Neural cell (in vitro differentiated cells): ENCODE results near the gene LMBRD2. TPM values are rescaled to one million over a fixed set of nuclear protein-coding genes. Genes with fewer than 3 reads are reported as not detected.

Experiments
- H2AFZ ChIP-seq: fragments of 200-600, 300-800 bp; sonication (generic), shearing (Covaris generic); 2 replicates; pipeline ENCODE4 v1.6.0; 2014; ENCODE audit warnings: low read depth, mild to moderate bottlenecking, antibody characterized with exemption, low read length, moderate library complexity
- H3F3A ChIP-seq: fragments of 200-600 bp; shearing (Covaris generic); 2 replicates; pipeline ENCODE4 v1.6.1; 2016; ENCODE audit warnings: mild to moderate bottlenecking, moderate library complexity, mixed read lengths, antibody characterized with exemption, low read length; ENCODE audit not compliant: insufficient read depth, poor library complexity, severe bottlenecking
- H3K27ac ChIP-seq: fragments of 200-600, 300-800 bp; sonication (generic), shearing (Covaris generic); 2 replicates; pipeline ENCODE4 v1.5.1; 2014; ENCODE audit warnings: mild to moderate bottlenecking, low read length, moderate library complexity
- H3K27me3 ChIP-seq: fragments of 300-800, 200-600 bp; sonication (generic), shearing (Covaris generic); 2 replicates; pipeline ENCODE4 v1.6.0; 2014; ENCODE audit warnings: mild to moderate bottlenecking, low read depth, low read length, moderate library complexity; ENCODE audit not compliant: insufficient read depth
- H3K36me3 ChIP-seq: fragments of 300-800, 200-600 bp; sonication (generic), shearing (Covaris generic); 2 replicates; pipeline ENCODE4 v1.5.1; 2014; ENCODE audit warnings: mild to moderate bottlenecking, antibody characterized with exemption, low read length, moderate library complexity; ENCODE audit not compliant: insufficient read depth
- H3K4me2 ChIP-seq: fragments of 300-800, 200-600 bp; sonication (generic), shearing (Covaris generic); 2 replicates; pipeline ENCODE4 v1.6.0; 2014; ENCODE audit warnings: mild to moderate bottlenecking, low read length
- H3K4me3 ChIP-seq: fragments of 300-800, 200-600 bp; sonication (generic), shearing (Covaris generic); 2 replicates; pipeline ENCODE4 v1.5.1; 2014; ENCODE audit warnings: mild to moderate bottlenecking, low read length, moderate library complexity
- H3K79me2 ChIP-seq: fragments of 200-600 bp; shearing (Covaris generic); replicated peaks from 2 replicates; pipeline ENCODE4 v1.6.0; 2014; ENCODE audit warnings: mild to moderate bottlenecking, low read length, moderate library complexity; ENCODE audit not compliant: insufficient read depth
- H3K9ac ChIP-seq: fragments of 300-800, 200-600 bp; sonication (generic), shearing (Covaris generic); 2 replicates; pipeline ENCODE4 v1.6.1; 2016; ENCODE audit warnings: mild to moderate bottlenecking, low read length, mixed read lengths
- H3K9me2 ChIP-seq: fragments of 200-600 bp; shearing (Covaris generic); 2 replicates; pipeline ENCODE4 v1.6.1; 2016; ENCODE audit warnings: mild to moderate bottlenecking, low read length, mixed read lengths; ENCODE audit not compliant: insufficient read depth
- H3K9me3 ChIP-seq: fragments of 200-600, 300-800 bp; sonication (generic), shearing (Covaris generic); 2 replicates; pipeline ENCODE4 v1.6.1; 2016; ENCODE audit warnings: mild to moderate bottlenecking, mixed run types, low read length, moderate library complexity, mixed read lengths
- H4K20me1 ChIP-seq: fragments of 200-600 bp; shearing (Covaris generic); 2 replicates; pipeline ENCODE4 v1.6.1; 2016; ENCODE audit warnings: mild to moderate bottlenecking, mixed run types; ENCODE audit not compliant: insufficient read depth
- CTCF ChIP-seq: fragments of 450-650 bp; IDR thresholded peaks from 2 replicates; pipeline ENCODE4 v1.5.1; 2014; ENCODE audit warnings: antibody characterized with exemption, mild to moderate bottlenecking, moderate library complexity; ENCODE audit not compliant: poor library complexity, severe bottlenecking
- EP300 ChIP-seq: fragments of 450-650 bp; conservative IDR thresholded peaks from 2 replicates; pipeline ENCODE4 v1.6.1; 2014; ENCODE audit warnings: antibody characterized with exemption, mild to moderate bottlenecking, moderate library complexity; ENCODE audit not compliant: poor library complexity, severe bottlenecking
- EZH2 ChIP-seq: fragments of 200-600, 300-800 bp; shearing (Covaris generic), sonication (generic); IDR thresholded peaks from 2 replicates; pipeline ENCODE4 v1.6.1; 2014; ENCODE audit warnings: antibody characterized with exemption, low read length, borderline replicate concordance, mild to moderate bottlenecking; ENCODE audit not compliant: insufficient read depth, poor library complexity, severe bottlenecking
- MXI1 ChIP-seq: fragments of 450-650 bp; conservative IDR thresholded peaks from 2 replicates; pipeline ENCODE4 v1.6.1; 2014; ENCODE audit warnings: antibody characterized with exemption, mild to moderate bottlenecking; ENCODE audit not compliant: poor library complexity, severe bottlenecking
- POLR2AphosphoS5 ChIP-seq: IDR thresholded peaks from 2 replicates; pipeline ENCODE4 v1.6.1; 2012
- RAD21 ChIP-seq: fragments of 450-650 bp; conservative IDR thresholded peaks from 2 replicates; pipeline ENCODE4 v1.6.1; 2014; ENCODE audit warnings: antibody characterized with exemption, mild to moderate bottlenecking, moderate library complexity
- REST ChIP-seq: IDR thresholded peaks from 2 replicates; pipeline ENCODE4 v1.6.1; 2012; ENCODE audit warnings: borderline replicate concordance
- SMC3 ChIP-seq: fragments of 450-650 bp; conservative IDR thresholded peaks from 2 replicates; pipeline ENCODE4 v1.6.1; 2014; ENCODE audit warnings: antibody characterized with exemption, mild to moderate bottlenecking, moderate library complexity; ENCODE audit not compliant: poor library complexity
- TAF1 ChIP-seq: IDR thresholded peaks from 2 replicates; pipeline ENCODE4 v1.6.1; 2012; ENCODE audit warnings: low read depth
- polyA plus RNA-seq: library from polyadenylated mRNA; depleted of rRNA; stranded (reverse); fragments of >200 nt; gene quantifications from 2 replicates; pipeline ENCODE4 v1.2.3, GENCODE V29; 2014

Gene LMBRD2
- polyA plus RNA-seq, 1 donor from 2014 or later, result 25.7 TPM

GRCh38 chr5:36180556-36181350, 29.1 kb upstream of the LMBRD2 start:
- TF ChIP-seq RAD21 (no peak), TAF1 (no peak), REST (no peak), EZH2 (no peak), POLR2AphosphoS5 (no peak), CTCF (no peak), SMC3 (no peak), EP300 (no peak), MXI1 (no peak)
- H3F3A ChIP-seq, result no peaks in the 10 kb centered on the region
- H2AFZ ChIP-seq, result no peak overlapping the region
- H3K36me3 ChIP-seq, result peaks cover 14% of the 10 kb centered on the region
- H3K79me2 ChIP-seq, result no peaks in the 10 kb centered on the region
- no peaks in the 10 kb centered on the region for H3K9me3 ChIP-seq
- H3K27ac ChIP-seq, result no peak overlapping the region
- no peaks in the 10 kb centered on the region for H3K9me2 ChIP-seq
- H4K20me1 ChIP-seq, result no peaks in the 10 kb centered on the region
- H3K4me2 ChIP-seq, result no peak overlapping the region
- no peaks in the 10 kb centered on the region for H3K27me3 ChIP-seq
- no peak overlapping the region for H3K9ac ChIP-seq
- H3K4me3 ChIP-seq, result no peak overlapping the region

GRCh38 chr5:36179950-36180349, 28.3 kb upstream of the LMBRD2 start:
- Histone ChIP-seq H3K79me2 (no peaks in the 10 kb centered on the region), H3K36me3 (peaks cover 14% of the 10 kb centered on the region), H2AFZ (no peak overlapping the region), H3K27me3 (no peaks in the 10 kb centered on the region), H3K4me2 (no peak overlapping the region), H3F3A (no peaks in the 10 kb centered on the region), H3K9me2 (no peaks in the 10 kb centered on the region), H3K9ac (no peak overlapping the region), H4K20me1 (no peaks in the 10 kb centered on the region), H3K4me3 (no peak overlapping the region), H3K9me3 (no peaks in the 10 kb centered on the region), H3K27ac (no peak overlapping the region)
- TF ChIP-seq TAF1 (no peak), SMC3 (no peak), REST (no peak), EZH2 (no peak), RAD21 (no peak), MXI1 (no peak), EP300 (no peak), POLR2AphosphoS5 (no peak), CTCF (no peak)
